HFFc6 (cell line): ENCODE results near the gene ZNF358. TPM values are rescaled to one million over a fixed set of nuclear protein-coding genes. Genes with fewer than 3 reads are reported as not detected.

ENCODE experiments used
- DNase-seq: peaks from one replicate; pipeline ENCODE4 v3.0.0-alpha.2; 2018
- H3K27ac Mint-ChIP-seq: 2 replicates; pipeline ENCODE4 v1.8.0; 2020; ENCODE audit warnings: mild to moderate bottlenecking, mixed read lengths
- H3K27me3 Mint-ChIP-seq: 2 replicates; pipeline ENCODE4 v1.8.0; 2021; ENCODE audit warnings: mild to moderate bottlenecking, moderate library complexity, mixed read lengths; ENCODE audit not compliant: insufficient read depth
- H3K36me3 Mint-ChIP-seq: 2 replicates; pipeline ENCODE4 v1.8.0; 2021; ENCODE audit warnings: low read depth, mixed read lengths
- H3K4me1 Mint-ChIP-seq: 2 replicates; pipeline ENCODE4 v1.8.0; 2020; ENCODE audit warnings: low read depth, mixed read lengths
- H3K4me3 Mint-ChIP-seq: 2 replicates; pipeline ENCODE4 v1.8.0; 2020; ENCODE audit warnings: mild to moderate bottlenecking, moderate library complexity, mixed read lengths
- H3K9me3 Mint-ChIP-seq: 2 replicates; pipeline ENCODE4 v1.8.0; 2020; ENCODE audit warnings: mild to moderate bottlenecking, mixed read lengths
- total RNA-seq, 6 experiments: library from RNA; stranded (reverse); fragmentation: NEBNext Ultra II Directional; extraction: Animal tissue kit (Norgen Biotek cat#: 25700); gene quantifications; 2 replicates in 1 of 6; 3 replicates in 5 of 6; pipeline ENCODE4 v1.2.3, GENCODE V29; 2021
- TF ChIP-seq, protein P1 (sequence below): fragments of 200-600 bp; sonication (generic); IDR thresholded peaks from 2 replicates; pipeline ENCODE4 v1.5.0; 2021; ENCODE audit warnings: antibody characterized with exemption, mild to moderate bottlenecking

The ZNF358 gene
- total RNA-seq, 6 experiments from 2014 or later, result 30.0 to 41.1 (median 35.8) TPM

- no peak overlapping the region for H3K27ac Mint-ChIP-seq
Observed at GRCh38 chr19:7483720-7484201, 32.1 kb upstream of the ZNF358 start.

DNA sequence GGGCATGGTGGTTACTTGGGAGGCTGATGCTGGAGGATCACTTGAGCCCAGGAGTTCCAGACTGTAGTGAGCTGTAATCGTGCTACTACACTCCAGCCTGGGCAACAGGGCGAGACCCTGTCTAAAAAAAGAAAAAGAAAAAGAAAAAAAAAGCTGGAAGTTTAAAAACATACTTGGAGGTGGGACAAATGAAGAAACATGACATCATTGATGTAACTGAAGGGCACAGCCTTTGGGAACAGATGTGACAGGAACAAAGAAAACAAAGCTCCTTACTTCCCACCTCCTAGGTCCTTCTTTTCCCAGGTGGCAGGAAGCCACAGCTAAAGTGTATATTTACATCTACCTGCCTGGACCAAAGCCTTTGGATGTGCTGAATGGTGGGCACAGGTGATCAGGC, 29.0 kb upstream of the ZNF358 start:
- TF ChIP-seq, protein P1, sequence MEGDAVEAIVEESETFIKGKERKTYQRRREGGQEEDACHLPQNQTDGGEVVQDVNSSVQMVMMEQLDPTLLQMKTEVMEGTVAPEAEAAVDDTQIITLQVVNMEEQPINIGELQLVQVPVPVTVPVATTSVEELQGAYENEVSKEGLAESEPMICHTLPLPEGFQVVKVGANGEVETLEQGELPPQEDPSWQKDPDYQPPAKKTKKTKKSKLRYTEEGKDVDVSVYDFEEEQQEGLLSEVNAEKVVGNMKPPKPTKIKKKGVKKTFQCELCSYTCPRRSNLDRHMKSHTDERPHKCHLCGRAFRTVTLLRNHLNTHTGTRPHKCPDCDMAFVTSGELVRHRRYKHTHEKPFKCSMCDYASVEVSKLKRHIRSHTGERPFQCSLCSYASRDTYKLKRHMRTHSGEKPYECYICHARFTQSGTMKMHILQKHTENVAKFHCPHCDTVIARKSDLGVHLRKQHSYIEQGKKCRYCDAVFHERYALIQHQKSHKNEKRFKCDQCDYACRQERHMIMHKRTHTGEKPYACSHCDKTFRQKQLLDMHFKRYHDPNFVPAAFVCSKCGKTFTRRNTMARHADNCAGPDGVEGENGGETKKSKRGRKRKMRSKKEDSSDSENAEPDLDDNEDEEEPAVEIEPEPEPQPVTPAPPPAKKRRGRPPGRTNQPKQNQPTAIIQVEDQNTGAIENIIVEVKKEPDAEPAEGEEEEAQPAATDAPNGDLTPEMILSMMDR, result no peak
- DNase-seq, result no peak
- H3K4me1 Mint-ChIP-seq, result peaks cover 7% of the 10 kb centered on the region
- H3K27ac Mint-ChIP-seq, result no peak overlapping the region
- no peaks in the 10 kb centered on the region for H3K9me3 Mint-ChIP-seq
- peaks cover 6% of the 10 kb centered on the region for H3K27me3 Mint-ChIP-seq
- no peak overlapping the region for H3K4me3 Mint-ChIP-seq
- no peaks in the 10 kb centered on the region for H3K36me3 Mint-ChIP-seq

More at GRCh38 chr19:7483720-7484201, 32.1 kb upstream of the ZNF358 start:
- Mint-ChIP-seq H3K4me1 (peaks cover 18% of the 10 kb centered on the region), H3K36me3 (no peaks in the 10 kb centered on the region), H3K9me3 (no peaks in the 10 kb centered on the region), H3K4me3 (no peak overlapping the region), H3K27me3 (peaks cover 15% of the 10 kb centered on the region)
- TF ChIP-seq, protein P1, result no peak
- no peak for DNase-seq

DNA sequence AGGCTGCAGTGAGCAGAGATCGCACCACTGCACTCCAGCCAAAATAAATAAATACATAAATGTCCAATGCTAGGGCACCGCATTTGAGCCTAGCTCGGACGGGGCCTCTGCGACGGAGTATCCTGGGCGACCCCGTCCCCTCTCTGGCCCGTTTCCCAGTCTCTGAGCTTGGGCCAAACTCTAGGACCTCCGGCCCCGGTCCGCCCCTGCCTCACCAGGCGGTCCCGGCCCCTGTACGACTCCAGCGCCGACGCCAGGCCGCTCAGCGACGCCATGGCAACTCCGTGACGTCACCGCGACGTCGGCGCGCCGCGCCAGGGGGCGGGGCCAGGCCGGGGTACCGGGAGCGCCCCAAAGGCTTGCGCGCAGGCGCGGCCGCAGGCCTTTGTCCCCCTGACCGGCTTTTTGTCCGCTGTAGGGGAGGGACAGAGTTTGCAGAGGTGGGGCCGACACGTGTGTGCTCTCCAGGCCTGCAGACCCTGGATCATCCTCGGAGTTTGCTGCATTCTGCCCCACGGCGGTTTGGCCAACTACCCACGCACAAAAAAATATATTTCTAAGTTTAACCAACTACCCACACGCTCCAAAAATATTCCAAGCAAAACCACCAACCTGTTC, 27.1 kb upstream of the ZNF358 start, which contains the start of gene PEX11G:
PEX11G (minus strand) TSS at position 300 of the 618 bp plus-strand sequence; CDS start at position 275, 25 bp downstream.
- peak within 1 kb of the TSS; percentile 68 for H3K27ac Mint-ChIP-seq
- peak within 1 kb of the TSS; percentile 82 for H3K4me3 Mint-ChIP-seq
- H3K27me3 Mint-ChIP-seq, result no peaks in the 10 kb centered on the region; the same call in 1 of the 2 replicates
- DNase-seq, result peak; percentile 64
- no peaks in the 10 kb centered on the region for H3K9me3 Mint-ChIP-seq
- no peaks in the 10 kb centered on the region for H3K36me3 Mint-ChIP-seq
- peaks cover 19% of the 10 kb centered on the region for H3K4me1 Mint-ChIP-seq
- TF ChIP-seq, protein P1, result no peak

DNA sequence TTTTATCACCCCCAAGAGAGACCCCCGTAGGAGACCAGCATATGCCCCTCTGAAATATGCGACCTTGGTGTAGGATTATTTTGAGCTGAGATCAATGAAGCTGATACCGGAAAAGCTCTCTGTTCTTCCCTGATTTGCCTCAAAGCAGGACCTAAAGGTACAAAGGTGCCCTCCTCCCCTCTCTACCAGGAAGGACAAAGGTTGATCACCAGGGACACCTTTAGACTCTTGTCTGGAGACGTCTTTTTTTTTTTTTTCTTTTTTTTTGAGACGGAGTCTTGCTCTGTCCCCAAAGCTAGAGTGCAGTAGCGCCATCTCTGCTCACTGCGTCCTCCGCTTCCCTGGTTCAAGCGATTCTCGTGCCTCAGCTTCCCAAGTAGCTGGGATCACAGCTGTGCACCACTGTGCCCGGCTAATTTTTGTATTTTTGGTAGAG, 26.3 kb upstream of the ZNF358 start:
- Mint-ChIP-seq H3K9me3 (no peaks in the 10 kb centered on the region), H3K27me3 (no peaks in the 10 kb centered on the region; the same call in 1 of the 2 replicates)

DNA sequence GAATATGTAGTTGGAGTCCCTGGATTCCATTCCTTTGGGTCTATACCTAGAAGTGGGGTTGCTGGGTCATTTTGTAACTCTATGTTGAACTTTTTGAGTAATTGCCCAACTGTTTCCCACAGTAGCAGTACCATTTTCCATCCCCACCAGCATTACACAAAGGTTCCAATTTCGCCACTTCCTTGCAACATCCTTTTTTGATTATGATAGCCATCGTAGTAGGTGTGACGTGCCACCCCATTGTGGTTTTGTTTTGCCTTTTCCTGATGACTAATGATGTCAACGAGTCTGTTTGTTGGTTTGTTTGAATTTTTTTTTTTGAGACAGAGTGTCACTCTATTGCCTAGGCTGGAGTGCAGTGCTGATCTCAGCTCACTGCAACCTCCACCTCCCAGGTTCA, 23.8 kb upstream of the ZNF358 start:
- Mint-ChIP-seq H3K36me3 (no peaks in the 10 kb centered on the region), H3K27ac (no peak overlapping the region), H3K4me1 (peaks cover 33% of the 10 kb centered on the region), H3K9me3 (no peaks in the 10 kb centered on the region), H3K4me3 (no peak overlapping the region), H3K27me3 (no peaks in the 10 kb centered on the region; the same call in none of the 2 replicates)
- TF ChIP-seq, protein P1, result no peak
- DNase-seq, result no peak

More for the DNA sequence above, 26.3 kb upstream of the ZNF358 start:
- H3K4me3 Mint-ChIP-seq, result peak overlapping the region; percentile 82
- TF ChIP-seq, protein P1, result no peak
- peak overlapping the region; percentile 68; the same call in 1 of the 2 replicates for H3K27ac Mint-ChIP-seq
- no peaks in the 10 kb centered on the region for H3K36me3 Mint-ChIP-seq
- peaks cover 24% of the 10 kb centered on the region for H3K4me1 Mint-ChIP-seq
- no peak for DNase-seq
